K562 (cell line): ENCODE data around the gene ARMH1. TPM values are rescaled to one million over a fixed set of nuclear protein-coding genes. Genes with fewer than 3 reads are reported as not detected.

Experiments used
- CBFA2T2 ChIP-seq: fragments of 450-650 bp; conservative IDR thresholded peaks from 2 replicates; pipeline ENCODE4 v1.6.1; 2017; ENCODE audit warnings: mild to moderate bottlenecking
- ELF4 ChIP-seq: fragments of 450-650 bp; formaldehyde crosslinking; IDR thresholded peaks from 2 replicates; pipeline ENCODE4 v1.4.0; 2022; ENCODE audit warnings: missing genetic modification characterization
- EWSR1 ChIP-seq: fragments of 450-650 bp; IDR thresholded peaks from 2 replicates; pipeline ENCODE4 v1.6.1; 2018; ENCODE audit warnings: borderline replicate concordance, mild to moderate bottlenecking, low read depth, moderate library complexity; ENCODE audit not compliant: partially characterized antibody
- GATAD2A ChIP-seq: fragments of 450-650 bp; IDR thresholded peaks from 2 replicates; pipeline ENCODE4 v1.6.1; 2017
- KAT2B ChIP-seq: IDR thresholded peaks from one replicate; pipeline ENCODE4 v1.6.1; 2012; ENCODE audit warnings: low read depth, mild to moderate bottlenecking, control low read depth, inconsistent platforms, low read length, moderate library complexity
- MTA2 ChIP-seq: fragments of 450-650 bp; IDR thresholded peaks from 2 replicates; pipeline ENCODE4 v1.6.1; 2016; ENCODE audit warnings: low read depth
- NFIC ChIP-seq: fragments of 450-650 bp; IDR thresholded peaks from 2 replicates; pipeline ENCODE4 v1.6.1; 2017; ENCODE audit warnings: mild to moderate bottlenecking, inconsistent platforms
- RAD51 ChIP-seq: fragments of 450-650 bp; IDR thresholded peaks from 2 replicates; pipeline ENCODE4 v1.7.1; 2016; ENCODE audit warnings: low read depth, mild to moderate bottlenecking, borderline replicate concordance
- RNF2 ChIP-seq: sonication (generic); IDR thresholded peaks from 2 replicates; pipeline ENCODE4 v1.6.1; 2016
- TAF9B ChIP-seq: fragments of 450-650 bp; IDR thresholded peaks from 2 replicates; pipeline ENCODE4 v1.6.1; 2018; ENCODE audit warnings: mild to moderate bottlenecking; ENCODE audit not compliant: partially characterized antibody
- U2AF1 ChIP-seq: fragments of 200-400 bp; formaldehyde crosslinking; optimal IDR thresholded peaks from 2 replicates; pipeline ENCODE3; 2017; ENCODE audit warnings: mild to moderate bottlenecking, low read depth, low read length, moderate library complexity
- ZNF217 ChIP-seq: sonication (generic); formaldehyde crosslinking; IDR thresholded peaks from 2 replicates; pipeline ENCODE4 v1.8.0; 2022; ENCODE audit warnings: mild to moderate bottlenecking, missing genetic modification reagents
- ZNF707 ChIP-seq: fragments of 250-450 bp; sonication (Bioruptor Pico); conservative IDR thresholded peaks from 2 replicates; pipeline ENCODE4 v1.8.0; 2022; ENCODE audit warnings: inconsistent platforms, mild to moderate bottlenecking, moderate library complexity
- polyA plus RNA-seq, 8 experiments: library from polyadenylated mRNA; depleted of rRNA in 4 of 8; stranded (reverse) in 5 of 8; unstranded in 3 of 8; fragments of >200 nt; fragmentation: Nextera tagmentation in 2 of 8; fragmentation: Illumina TruSeq in 1 of 8; extraction: Ambion mirVana in 2 of 8; extraction: Trizol in 1 of 8; gene quantifications; 2 replicates each; pipeline versions ENCODE4 v1.2.1 to v1.2.3, GENCODE V29; 2011 to 2014; ENCODE audit warnings: inconsistent platforms in 1 of 8, missing spikeins in 1 of 8
- total RNA-seq, 7 experiments: library from RNA; depleted of rRNA in 6 of 7; stranded (reverse); fragments of >200 nt in 6 of 7; fragmentation: Illumina TruSeq in 2 of 7; extraction: Trizol in 2 of 7; gene quantifications; 2 replicates each; pipeline versions ENCODE4 v1.2.1 to v1.2.3, GENCODE V29; 2011 to 2021; ENCODE audit warnings: low replicate concordance in 1 of 7
- TF ChIP-seq, protein P1 (sequence below): fragments of 450-650 bp; IDR thresholded peaks from 2 replicates; pipeline ENCODE4 v1.6.1; 2017; ENCODE audit warnings: antibody characterized with exemption, mild to moderate bottlenecking
- TF ChIP-seq, protein P2 (sequence below): fragments of 450-650 bp; IDR thresholded peaks from 2 replicates; pipeline ENCODE4 v1.6.1; 2016; ENCODE audit warnings: low read depth
- TF ChIP-seq, protein P3 (sequence below): fragments of 250-450 bp; sonication (Bioruptor Pico); IDR thresholded peaks from 2 replicates; pipeline ENCODE4 v1.8.0; 2021; ENCODE audit warnings: borderline replicate concordance, mild to moderate bottlenecking, moderate library complexity; ENCODE audit not compliant: poor library complexity, severe bottlenecking

Gene ARMH1
- total and polyA plus RNA-seq, 9 of the 15 experiments (the other 6 are each of a cell fraction or from before 2014, with no cell fraction given): 0.41 TPM; not detected in 8

DNA sequence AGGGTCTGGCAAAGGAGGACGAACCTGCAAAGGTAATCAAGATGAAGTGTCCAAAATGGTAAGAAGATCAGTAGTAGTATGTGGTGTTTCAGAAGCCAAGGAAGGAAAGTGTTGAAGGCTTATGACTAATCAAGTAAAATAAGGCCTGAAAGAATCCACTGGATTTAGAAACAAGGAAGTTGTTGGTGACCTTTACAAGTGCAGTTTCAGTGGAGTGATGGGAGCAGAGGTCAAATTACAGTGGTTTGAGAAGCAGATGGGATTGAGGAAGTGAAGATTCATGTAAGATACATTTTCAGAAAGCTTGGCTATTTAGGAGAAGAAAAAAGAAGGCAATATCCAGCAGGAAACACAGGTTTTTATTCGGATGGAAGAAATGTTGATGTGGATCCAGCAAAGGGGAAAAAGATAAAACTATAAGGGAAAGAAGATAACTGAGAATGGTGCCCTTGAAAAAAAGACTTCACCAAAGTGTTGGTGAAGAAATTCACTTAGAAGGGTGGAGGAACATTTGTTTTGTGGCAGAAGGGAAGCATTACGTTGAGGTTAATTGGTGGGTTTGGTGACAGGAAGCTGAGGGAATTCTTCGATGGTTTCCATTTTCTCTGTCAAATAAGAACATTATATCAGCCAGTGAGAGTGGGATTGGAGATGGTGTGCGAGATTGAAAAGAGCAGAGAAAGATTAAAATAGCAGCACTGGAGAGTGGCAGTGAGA, 2.1 kb downstream of the ARMH1 start (continued):
- TF ChIP-seq, protein P1, sequence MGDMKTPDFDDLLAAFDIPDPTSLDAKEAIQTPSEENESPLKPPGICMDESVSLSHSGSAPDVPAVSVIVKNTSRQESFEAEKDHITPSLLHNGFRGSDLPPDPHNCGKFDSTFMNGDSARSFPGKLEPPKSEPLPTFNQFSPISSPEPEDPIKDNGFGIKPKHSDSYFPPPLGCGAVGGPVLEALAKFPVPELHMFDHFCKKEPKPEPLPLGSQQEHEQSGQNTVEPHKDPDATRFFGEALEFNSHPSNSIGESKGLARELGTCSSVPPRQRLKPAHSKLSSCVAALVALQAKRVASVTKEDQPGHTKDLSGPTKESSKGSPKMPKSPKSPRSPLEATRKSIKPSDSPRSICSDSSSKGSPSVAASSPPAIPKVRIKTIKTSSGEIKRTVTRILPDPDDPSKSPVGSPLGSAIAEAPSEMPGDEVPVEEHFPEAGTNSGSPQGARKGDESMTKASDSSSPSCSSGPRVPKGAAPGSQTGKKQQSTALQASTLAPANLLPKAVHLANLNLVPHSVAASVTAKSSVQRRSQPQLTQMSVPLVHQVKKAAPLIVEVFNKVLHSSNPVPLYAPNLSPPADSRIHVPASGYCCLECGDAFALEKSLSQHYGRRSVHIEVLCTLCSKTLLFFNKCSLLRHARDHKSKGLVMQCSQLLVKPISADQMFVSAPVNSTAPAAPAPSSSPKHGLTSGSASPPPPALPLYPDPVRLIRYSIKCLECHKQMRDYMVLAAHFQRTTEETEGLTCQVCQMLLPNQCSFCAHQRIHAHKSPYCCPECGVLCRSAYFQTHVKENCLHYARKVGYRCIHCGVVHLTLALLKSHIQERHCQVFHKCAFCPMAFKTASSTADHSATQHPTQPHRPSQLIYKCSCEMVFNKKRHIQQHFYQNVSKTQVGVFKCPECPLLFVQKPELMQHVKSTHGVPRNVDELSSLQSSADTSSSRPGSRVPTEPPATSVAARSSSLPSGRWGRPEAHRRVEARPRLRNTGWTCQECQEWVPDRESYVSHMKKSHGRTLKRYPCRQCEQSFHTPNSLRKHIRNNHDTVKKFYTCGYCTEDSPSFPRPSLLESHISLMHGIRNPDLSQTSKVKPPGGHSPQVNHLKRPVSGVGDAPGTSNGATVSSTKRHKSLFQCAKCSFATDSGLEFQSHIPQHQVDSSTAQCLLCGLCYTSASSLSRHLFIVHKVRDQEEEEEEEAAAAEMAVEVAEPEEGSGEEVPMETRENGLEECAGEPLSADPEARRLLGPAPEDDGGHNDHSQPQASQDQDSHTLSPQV: no peak
- TF ChIP-seq, protein P2, sequence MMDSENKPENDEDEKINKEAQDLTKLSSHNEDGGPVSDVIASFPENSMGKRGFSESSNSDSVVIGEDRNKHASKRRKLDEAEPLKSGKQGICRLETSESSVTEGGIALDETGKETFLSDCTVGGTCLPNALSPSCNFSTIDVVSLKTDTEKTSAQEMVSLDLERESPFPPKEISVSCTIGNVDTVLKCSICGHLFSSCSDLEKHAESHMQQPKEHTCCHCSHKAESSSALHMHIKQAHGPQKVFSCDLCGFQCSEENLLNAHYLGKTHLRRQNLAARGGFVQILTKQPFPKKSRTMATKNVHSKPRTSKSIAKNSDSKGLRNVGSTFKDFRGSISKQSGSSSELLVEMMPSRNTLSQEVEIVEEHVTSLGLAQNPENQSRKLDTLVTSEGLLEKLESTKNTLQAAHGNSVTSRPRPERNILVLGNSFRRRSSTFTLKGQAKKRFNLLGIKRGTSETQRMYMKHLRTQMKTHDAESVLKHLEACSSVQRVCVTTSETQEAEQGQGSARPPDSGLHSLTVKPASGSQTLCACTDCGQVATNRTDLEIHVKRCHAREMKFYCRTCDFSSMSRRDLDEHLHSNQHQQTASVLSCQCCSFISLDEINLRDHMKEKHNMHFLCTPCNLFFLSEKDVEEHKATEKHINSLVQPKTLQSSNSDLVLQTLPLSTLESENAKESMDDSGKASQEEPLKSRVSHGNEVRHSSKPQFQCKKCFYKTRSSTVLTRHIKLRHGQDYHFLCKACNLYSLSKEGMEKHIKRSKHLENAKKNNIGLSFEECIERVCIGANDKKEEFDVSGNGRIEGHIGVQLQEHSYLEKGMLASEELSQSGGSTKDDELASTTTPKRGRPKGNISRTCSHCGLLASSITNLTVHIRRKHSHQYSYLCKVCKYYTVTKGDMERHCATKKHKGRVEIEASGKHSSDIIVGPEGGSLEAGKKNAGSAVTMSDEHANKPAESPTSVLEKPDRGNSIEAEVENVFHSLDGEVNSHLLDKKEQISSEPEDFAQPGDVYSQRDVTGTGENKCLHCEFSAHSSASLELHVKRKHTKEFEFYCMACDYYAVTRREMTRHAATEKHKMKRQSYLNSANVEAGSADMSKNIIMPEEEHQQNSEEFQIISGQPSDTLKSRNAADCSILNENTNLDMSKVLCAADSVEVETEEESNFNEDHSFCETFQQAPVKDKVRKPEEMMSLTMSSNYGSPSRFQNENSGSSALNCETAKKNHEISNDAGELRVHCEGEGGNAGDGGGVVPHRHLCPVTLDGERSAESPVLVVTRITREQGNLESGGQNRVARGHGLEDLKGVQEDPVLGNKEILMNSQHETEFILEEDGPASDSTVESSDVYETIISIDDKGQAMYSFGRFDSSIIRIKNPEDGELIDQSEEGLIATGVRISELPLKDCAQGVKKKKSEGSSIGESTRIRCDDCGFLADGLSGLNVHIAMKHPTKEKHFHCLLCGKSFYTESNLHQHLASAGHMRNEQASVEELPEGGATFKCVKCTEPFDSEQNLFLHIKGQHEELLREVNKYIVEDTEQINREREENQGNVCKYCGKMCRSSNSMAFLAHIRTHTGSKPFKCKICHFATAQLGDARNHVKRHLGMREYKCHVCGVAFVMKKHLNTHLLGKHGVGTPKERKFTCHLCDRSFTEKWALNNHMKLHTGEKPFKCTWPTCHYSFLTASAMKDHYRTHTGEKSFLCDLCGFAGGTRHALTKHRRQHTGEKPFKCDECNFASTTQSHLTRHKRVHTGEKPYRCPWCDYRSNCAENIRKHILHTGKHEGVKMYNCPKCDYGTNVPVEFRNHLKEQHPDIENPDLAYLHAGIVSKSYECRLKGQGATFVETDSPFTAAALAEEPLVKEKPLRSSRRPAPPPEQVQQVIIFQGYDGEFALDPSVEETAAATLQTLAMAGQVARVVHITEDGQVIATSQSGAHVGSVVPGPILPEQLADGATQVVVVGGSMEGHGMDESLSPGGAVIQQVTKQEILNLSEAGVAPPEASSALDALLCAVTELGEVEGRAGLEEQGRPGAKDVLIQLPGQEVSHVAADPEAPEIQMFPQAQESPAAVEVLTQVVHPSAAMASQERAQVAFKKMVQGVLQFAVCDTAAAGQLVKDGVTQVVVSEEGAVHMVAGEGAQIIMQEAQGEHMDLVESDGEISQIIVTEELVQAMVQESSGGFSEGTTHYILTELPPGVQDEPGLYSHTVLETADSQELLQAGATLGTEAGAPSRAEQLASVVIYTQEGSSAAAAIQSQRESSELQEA: no peak
- no peak for TF ChIP-seq EWSR1
- TF ChIP-seq CBFA2T2: no peak
- TF ChIP-seq ZNF217: no peak
- TF ChIP-seq TAF9B: no peak
- no peak for TF ChIP-seq U2AF1
- TF ChIP-seq RNF2: no peak; the same call in 1 of the 2 replicates
- TF ChIP-seq, protein P3, sequence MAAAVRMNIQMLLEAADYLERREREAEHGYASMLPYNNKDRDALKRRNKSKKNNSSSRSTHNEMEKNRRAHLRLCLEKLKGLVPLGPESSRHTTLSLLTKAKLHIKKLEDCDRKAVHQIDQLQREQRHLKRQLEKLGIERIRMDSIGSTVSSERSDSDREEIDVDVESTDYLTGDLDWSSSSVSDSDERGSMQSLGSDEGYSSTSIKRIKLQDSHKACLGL: no peak
- TF ChIP-seq ZNF707 (CRISPR knock-in tag): no peak
- TF ChIP-seq KAT2B: no peak
- no peak for TF ChIP-seq RAD51
- no peak for TF ChIP-seq ELF4 (CRISPR knock-in tag)
- TF ChIP-seq NFIC: no peak
- no peak for TF ChIP-seq MTA2
- TF ChIP-seq GATAD2A: no peak
